GM21390 (cell line): ENCODE measurements around the gene ZBED4.
A peak's percentile ranks its signal among the peaks of the same experiment; 100 is the strongest.

ENCODE experiments used
- ATAC-seq: cut with Tn5 transposase; IDR thresholded peaks from one replicate; pipeline ENCODE4 v1.9.1; 2021; ENCODE audit not compliant: unreplicated experiment

Gene ZBED4

GRCh38 chr22:49900441-49901230 lies 47.0 kb downstream of the ZBED4 start:
- ATAC-seq: no peak

- no peak for ATAC-seq
These were observed 47.8 kb downstream of the ZBED4 start for GRCh38 chr22:49901457-49901856.

DNA sequence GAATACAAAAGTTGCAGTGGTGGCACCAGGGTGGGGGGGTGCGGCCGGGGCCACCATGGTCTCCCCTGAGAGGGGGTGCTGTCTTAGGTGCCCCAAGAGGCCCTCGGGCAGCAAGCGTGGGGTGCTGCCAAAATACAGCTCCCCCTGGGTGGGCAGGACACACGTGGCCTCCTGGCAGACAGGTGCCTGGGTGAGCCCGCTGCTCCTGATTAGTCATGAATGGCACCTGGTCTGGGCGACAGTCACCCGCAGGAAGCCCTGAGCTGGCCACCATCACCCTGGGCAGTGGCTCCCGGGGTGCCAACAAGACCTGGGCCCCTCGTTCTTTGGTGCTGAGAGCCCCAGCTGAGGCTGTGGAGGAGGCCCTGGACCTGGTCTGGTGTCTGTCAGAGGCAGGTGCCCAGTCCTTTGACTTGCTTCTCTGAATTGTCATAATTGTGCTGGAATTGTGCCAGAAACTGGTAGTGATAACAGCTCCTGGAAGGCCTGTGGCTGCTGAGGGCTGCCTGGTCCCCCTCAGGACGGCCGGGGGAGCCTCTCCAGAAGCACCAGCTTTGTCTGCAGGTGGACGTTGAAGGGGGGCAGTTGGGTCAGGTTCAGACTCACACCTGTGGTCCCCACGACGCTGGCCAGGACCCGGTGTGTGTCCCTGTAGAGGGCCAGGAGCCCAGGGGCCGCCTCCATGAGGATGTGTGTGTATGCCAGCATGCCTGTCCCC lies 49.8 kb downstream of the ZBED4 start:
- no peak for ATAC-seq

DNA sequence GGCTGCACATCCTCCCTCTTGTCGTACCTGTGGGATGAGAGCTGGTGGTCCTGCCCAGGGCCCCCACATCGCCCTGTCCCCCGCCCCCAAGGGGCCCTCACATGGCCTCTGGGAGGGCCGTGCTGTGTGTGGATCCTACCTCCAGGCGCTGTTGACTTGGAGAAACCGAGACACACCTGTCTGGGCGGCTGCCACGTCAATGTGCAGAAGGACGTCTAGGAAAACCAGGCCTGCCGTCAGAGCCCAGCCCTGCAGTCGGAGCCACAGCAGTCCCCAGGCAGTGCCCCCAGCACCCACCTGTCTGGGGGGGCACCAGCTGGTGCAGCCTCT lies 50.4 kb downstream of the ZBED4 start:
- ATAC-seq: no peak

DNA sequence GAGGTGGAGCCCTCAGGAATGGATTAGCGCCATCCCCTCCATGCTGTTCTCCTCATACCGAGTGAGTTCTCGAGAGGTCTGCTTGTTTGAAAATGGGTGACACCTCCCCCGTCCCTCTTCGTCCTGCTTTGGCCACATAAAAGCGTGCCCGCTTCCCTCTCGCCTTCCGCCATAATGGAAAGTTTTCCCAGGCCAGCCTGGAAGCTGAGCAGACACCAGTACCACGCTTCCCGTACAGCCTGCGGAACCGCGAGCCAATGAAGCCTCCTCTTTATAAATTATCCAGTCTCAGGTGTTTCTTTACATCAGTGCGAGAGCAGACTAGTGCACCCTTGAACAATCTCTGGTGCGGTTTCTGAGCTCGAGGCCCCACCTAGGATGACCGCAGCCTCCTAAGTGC lies 51.8 kb downstream of the ZBED4 start:
- ATAC-seq: no peak

- no peak for ATAC-seq
These were observed 52.6 kb downstream of the ZBED4 start for GRCh38 chr22:49906071-49906798.

- ATAC-seq: no peak
These were observed 53.2 kb downstream of the ZBED4 start for GRCh38 chr22:49906799-49907290.

DNA sequence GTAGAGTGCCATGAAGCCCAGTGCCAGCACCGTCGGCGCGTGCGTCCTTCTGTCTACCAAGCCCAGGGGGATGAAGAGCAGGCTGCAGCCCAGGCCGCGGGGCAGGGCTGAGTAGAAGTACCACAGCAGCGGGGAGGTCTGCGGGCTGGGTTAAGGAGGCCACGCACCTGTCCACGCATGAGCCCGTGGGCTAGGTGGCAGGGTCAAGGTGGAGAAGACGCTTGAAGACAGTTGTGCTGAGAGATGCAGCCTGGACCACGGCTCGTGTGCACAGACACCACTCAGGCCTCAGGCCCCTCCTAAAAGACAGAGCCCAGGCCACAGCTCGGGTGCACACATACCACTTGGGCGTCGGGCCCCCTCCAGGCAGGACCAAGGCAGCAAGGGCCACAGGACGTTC lies 54.2 kb downstream of the ZBED4 start:
- ATAC-seq: no peak

GRCh38 chr22:49909476-49910205 lies 56.0 kb downstream of the ZBED4 start:
- ATAC-seq: no peak

DNA sequence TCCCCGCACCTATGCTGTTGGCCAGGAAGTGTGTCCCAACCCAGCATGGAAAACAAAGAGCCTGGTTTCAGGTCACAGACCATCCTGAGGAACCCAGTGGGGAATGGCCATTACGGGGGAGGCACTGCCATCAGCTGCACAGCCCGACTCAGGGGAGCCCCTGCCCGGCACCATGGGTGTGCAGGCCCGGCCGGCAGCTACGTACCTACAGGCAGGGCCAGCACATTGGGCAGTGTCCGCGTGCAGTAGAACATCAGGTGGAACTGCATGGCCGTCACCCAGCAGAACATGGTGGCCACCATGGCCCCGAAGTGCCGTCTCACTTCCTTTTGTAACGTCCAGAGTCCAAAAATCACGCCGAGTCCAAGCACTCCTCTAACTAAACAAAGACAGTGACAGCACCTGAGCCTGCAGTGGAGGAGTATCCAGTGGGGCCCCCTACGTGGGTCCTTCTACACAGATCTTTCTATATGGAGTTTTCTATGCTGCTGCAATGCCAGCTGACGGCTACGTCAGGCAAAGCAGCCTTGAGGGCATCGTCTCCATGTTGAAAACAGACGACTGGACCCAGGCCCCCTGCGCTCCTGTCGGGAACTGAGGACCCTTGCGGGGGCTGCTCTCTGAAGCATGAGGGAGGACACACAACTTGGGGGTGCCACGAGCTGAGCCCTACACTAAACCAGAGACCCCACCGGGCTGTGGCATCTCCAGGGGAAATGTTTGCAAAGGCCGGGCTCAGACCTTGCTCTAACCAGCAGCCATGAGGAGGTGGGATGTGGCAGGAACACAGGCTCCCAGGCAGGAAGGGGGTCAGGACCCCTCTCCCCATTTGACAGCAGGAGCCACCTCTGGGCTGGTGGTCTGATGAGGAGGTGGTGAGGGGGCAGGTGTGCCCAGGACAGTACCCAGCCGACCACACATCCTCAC lies 56.8 kb downstream of the ZBED4 start:
- ATAC-seq: no peak

DNA sequence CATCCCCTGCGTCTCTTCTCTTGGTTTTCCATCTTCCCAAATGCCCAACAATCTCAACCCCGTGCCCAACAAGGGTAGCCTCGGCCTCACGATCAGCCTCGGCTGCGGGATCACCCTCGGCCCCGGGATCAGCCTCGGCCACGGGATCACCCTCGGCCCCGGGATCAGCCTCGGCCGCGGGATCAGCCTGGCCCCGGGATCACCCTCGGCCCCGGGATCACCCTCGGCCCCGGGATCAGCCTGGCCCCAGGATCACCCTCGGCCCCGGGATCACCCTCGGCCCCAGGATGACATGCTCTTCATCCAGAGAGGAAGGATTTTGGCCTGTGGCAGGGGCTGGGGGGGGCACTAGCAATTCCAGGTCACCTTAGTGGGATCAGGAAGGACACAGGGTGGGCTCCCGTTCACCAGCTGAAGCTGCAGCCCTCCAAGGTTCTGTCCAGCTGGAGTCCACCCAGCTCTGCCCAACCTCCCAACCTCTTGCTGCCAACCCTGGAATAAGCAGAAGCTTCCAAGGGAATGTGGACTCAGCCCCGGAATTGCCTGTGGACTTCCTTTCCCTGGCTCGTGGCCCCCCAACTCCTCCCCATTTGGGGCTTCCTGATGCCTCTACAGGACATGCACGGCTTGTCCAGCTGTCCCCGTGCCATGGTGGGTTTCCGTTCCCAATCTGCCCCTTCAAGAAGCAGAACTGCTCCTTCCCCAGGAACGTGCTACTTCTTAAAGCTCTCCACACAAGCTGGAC lies 58.4 kb downstream of the ZBED4 start:
- ATAC-seq: no peak

DNA sequence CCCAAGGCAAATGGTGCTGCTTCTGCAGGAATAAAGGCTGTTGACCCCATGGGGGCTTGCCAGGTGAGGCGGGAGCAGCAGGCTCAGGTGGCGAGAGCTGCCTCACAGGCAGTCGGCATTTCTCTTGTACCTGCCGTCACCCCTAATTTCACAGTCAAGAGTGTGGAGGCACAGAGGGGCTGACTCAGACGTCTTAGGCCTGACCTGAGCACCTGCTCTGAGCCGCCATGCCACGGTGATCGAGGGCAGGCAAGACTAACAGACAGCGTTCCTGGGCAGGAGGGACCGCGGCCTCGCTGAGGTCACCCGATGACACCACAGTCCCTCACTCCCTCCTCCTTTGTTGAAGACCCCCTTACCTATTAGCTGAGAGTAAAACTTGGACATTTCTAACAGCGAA lies 59.4 kb downstream of the ZBED4 start:
- no peak for ATAC-seq

DNA sequence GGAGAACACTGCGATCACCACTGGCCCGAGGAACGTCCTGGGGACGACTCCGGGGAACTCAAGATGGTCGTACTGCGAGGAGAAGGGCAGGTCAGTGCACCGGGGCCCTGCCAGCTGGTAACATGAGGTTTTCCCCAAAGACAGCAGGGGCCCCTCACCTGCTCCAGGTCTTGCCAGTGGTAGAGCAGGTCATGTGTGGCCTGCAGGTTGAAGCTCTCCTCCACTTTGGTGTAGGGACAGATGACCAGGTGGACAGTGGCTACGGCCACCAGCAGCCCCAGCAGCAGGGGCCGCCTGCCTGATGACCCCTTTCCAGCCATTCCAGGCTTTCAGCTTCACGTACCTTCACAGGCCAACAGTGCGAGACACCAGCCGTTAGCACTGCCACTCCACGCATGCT lies 59.8 kb downstream of the ZBED4 start:
- no peak for ATAC-seq

DNA sequence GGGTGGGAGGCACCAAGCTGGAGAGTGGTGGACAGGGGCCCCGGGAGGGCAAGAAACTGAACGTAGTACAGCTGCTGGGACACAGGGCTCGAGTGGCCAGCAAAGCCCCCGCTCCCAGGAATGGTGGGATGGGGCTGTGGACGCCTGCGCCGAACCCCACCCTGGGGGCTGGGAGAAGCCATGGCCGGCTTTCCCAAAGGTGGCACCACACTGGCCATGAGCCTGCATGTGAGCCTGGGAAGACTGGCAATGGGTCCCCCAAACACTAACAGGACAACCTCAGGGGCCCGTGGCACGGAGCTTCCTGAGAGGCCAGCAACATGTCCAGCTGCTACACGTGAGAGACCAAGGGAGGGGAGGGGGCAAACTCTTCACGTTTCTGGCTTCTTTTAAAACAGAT lies 60.6 kb downstream of the ZBED4 start:
- no peak for ATAC-seq

GRCh38 chr22:49915610-49916009 lies 62.0 kb downstream of the ZBED4 start:
- ATAC-seq: no peak

DNA sequence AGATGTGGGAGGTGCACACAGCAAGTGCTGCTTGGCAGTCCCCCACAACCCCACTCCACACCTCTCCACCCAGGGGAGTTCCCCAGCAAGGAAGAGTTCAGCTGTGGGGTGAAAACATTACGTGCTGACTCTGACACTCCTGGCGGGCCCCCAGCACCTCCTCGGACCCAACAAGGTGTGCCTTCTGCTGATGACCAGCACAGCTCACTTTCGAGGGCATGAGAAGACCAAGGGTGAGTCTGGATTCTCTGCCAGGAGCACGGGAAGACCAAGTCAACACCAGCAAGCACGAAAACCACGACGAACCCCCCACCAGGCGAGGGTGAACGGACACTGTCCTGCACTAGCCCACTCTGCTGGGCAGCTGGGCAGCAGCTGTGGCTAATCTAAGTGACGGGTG lies 63.2 kb downstream of the ZBED4 start:
- no peak for ATAC-seq

DNA sequence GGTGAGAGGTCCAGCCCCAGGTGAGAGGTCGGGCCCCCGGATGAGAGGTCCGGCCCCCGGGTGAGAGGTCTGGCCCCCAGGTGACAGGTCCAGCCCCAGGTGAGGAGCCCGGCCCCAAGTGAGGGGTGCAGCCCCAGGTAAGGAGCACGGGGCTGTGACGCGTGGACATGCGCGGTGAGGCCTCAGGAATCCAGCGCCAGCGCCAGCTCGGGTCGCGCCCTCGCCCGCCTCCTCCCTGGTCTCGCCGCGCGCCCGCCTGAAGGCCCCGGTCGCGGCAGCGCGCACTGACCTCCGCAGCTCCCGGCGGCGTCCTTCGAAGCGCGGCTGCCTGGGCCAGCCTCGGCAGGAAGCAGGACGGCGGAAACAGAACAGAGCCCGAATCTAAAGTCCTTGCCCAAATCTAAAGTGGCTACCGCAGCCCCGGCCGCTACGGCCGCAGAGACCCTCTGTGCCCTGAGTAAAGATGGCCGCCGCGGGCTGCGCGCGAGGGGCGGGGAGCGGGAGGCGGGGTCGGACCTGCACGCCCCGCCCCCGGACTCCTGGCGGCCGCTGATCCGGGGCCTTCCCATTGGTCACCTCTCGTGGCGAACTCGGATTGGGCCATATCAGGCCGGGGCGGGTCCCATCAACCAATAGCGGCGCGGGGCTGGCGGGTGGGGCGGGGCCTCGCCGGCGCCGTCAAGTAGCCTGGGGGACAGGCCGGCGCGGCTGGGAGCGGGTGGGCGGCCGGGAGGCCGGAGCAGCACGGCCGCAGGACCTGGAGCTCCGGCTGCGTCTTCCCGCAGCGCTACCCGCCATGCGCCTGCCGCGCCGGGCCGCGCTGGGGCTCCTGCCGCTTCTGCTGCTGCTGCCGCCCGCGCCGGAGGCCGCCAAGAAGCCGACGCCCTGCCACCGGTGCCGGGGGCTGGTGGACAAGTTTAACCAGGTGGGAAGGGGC lies 64.6 kb downstream of the ZBED4 start, which contains the start of the genes ALG12 and CRELD2:
TSS of gene ALG12 (minus strand) at position 465 of the 937 bp plus-strand sequence. CDS start 4,673 bp downstream, outside the sequence.
TSS of gene CRELD2 (plus strand) at position 661 of the 937 bp plus-strand sequence. CDS start at position 797, 136 bp downstream.
- ATAC-seq: peak; percentile 73
